Right renal pelvis (tissue), 4 donors: ENCODE data around the gene RHD. TPM values are rescaled to one million over a fixed set of nuclear protein-coding genes. Genes with fewer than 3 reads are reported as not detected.
"Not testable (repeated sequence)": the region's sequence is repeated elsewhere in the genome, so short reads cannot be mapped to it uniquely, and the experiment has no call there.

Source experiments
- DNase-seq, 4 donors: peaks; one replicate each; pipeline ENCODE4 v3.0.0-alpha.2; 2013; ENCODE audit warnings: low read depth in 4 of 4, low spot score in 3 of 4, missing footprints in 1 of 4
- polyA plus RNA-seq, 4 donors: library from polyadenylated mRNA; unstranded; fragments of 120-200 nt; gene quantifications; one replicate each; pipeline ENCODE4 v1.2.1, GENCODE V29; 2013; ENCODE audit not compliant: insufficient read length in 4 of 4

RHD gene
- 1 to 10 TPM in 2 of 4 donors, under 1 TPM in 2; 0.51 to 1.3 (median 0.83) TPM for polyA plus RNA-seq

DNA sequence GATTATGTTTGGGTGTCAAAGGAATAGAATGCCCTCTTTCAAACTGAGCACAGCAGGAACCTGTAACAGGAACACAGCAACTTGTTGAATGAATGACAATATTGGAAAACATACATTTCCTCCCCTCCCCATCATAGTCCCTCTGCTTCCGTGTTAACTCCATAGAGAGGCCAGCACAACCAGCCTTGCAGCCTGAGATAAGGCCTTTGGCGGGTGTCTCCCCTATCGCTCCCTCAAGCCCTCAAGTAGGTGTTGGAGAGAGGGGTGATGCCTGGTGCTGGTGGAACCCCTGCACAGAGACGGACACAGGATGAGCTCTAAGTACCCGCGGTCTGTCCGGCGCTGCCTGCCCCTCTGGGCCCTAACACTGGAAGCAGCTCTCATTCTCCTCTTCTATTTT, at the start of gene RHD:
TSS of gene RHD (plus strand) at position 272 of the 400 bp plus-strand sequence. CDS start at position 311, 39 bp downstream.
- not testable (repeated sequence) for DNase-seq

DNA sequence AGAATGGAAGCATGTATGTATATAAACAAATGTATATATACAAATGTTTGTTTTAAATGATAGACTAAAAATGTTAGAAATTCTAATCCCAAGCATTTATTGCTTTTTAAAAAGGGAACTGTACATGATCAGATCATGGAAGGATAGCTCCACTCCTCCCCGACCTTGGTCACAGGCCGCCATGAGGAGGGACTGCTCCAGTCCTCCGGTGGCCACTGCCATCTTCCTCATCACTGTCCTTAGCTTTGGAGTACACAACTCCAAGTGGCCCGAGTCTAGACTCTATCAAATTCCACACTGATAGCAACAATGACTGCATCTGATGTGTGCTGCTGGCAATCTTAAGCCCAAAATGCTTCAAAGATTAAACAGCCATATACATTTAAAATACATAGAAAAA, 49.7 kb upstream of the RHD start:
- no peak for DNase-seq

DNA sequence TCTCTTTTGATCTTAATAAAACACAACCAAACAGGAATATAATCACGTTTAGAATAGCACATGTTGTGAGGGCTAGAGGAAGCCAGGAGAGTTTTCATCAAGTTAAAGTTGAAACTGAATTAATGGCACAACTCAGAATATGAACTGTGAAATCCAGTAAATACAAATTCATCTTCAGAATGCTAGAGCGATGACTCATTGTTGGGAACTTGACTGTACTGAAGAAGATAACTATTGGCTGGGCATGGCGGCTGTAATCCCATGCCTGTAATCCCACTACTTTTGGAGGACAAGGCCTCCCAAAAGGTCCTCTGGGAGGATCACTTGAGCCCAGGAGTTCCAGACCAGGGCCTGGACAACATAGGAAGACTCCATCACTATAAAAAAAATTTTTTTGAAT, 48.8 kb upstream of the RHD start:
- DNase-seq = no peak

DNA sequence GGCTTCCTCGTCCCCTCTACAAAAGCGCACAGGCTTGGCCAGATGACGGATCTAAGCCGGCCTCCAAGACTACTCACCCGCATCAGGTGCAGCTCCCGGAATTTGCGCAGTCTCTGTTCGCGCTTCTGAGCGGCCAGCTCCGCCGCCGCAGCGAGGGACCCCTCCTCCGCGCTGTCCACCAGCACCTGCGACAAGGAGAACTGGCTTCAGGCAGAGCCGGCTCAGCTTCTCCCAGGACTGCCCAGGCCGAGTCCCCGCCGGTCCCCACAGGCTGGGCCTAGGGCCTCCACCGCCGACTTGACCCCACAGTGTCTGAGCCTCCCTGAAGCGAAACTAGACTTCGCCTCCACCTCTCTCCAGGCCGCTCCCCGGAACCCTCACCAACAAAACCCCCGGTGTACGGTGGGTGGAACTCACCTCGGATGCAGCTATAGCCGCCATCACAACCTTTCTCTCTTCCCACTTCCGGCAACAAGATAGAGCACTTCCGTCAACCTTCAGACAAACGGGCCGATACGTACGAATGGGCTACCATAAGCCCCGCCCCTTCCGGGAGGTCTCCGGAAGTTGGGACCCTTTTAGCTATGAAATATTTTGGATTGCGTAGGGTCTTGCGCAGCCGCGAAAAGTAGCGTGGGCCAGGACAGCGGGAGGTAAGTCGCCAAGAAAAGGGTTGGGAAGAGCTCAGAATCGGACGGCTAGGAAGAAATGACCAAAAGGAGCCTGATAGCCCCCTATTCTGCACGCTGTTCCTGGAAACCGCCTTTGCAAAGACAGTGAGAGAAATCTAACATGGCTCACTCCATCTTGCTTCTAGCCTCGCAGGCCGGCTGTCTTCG, 40.1 kb upstream of the RHD start, which contains the start of gene SYF2:
TSS of gene SYF2 (minus strand) at position 476 of the 839 bp plus-strand sequence. CDS start at position 441, 35 bp downstream.
- DNase-seq = peak; percentile 93 to 96 (median 93)

DNA sequence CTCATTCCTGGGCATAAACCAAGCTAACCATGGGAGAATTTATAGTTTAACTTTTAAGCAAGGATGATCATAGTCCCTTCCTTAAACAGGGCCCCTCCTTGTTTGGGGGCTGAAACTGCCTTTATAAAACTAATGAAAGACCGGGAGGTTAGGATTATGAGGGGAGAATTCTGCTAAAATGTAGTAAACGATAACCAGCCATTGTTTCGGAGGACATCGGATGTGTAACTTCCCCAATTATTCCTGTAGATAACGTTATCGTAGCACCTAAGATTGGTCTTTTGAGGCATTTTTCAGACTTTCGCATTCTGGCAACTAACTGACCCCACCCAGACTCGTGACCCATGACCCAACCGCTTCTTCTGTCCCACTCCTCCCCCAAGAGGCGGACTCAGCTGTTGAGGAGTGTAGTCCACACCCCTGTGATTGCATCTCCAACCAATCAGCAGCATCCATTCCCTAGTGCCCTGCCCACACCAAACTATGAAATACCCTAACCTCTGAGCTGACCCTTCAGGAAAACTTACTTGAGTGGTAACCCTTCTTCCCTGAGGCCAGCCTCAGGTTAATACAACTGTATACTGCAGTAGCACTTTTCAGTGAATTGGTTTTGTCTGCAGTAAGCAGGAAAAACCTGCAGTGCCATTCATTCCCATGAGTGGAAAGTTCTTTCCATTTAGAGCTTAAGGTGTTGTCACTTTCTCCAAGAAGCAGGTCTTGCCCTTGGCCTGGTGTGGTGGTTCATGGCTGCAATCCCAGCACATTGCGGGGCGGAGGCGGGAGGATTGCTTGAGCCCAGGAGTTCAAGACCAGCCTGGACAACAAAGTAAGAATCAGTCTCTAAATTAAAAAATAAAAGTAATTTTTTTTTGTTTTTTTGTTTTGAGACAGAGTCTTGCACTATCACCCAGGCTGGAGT, 39.2 kb upstream of the RHD start:
- DNase-seq = peak in 3 of 4 donors; percentile 52 to 62 (median 60)

DNA sequence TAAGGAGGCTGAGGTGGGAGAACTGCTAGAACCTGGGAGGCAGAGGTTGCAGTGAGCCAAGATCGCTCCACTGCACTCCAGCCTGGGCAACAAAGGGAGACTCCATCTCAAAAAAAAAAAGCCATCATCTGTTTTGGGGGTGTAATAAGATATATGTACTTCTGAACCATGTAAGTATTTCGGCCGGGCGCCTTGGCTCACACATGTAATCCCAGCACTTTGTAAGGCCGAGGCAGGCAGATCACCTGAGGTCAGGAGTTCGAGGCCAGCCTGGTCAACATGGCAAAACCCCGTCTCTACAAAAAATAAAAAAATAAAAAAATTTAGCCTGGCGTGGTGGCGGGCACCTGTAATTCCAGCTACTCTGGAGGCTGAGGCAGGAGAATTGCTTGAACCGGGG, 36.9 kb upstream of the RHD start:
- DNase-seq = not testable (repeated sequence)

DNA sequence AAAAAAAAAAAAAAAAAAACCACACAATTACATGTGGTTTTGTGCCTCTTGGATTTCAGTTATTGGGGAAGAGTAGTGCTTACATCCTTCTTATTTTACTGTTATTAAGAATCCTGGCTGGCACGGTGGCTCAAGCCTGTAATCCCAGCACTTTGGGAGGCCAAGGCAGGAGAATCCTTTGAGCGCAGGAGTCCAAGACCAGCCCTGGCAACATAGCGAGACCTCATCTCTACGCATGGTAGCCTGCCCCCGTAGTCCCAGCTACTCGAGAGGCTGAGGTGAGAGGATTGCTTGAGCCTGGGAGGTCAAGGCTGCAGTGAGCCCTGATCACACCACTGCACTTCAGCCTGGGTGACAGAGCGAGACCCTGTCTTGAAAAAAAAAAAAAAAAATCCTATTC, 36.0 kb upstream of the RHD start:
- DNase-seq = not testable (repeated sequence)

DNA sequence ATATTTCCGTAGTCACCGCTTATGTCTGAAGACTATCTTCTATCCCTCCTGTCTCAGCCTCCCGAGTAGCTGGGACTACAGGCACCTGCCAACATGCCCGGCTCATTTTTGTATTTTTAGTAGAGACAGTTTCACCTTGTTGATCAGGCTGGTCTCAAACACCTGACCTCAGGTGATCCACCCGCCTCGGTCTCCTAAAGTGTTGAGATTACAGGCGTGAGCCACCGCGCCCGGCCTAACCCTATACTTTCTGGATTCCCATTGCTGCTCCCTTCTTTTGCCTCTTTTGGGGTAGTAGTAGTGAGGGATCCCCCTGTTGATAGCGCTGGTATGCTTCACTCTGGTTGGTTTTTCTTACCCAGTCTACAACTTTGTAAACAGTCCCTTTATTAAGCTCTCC, 34.3 kb upstream of the RHD start:
- DNase-seq = no peak

DNA sequence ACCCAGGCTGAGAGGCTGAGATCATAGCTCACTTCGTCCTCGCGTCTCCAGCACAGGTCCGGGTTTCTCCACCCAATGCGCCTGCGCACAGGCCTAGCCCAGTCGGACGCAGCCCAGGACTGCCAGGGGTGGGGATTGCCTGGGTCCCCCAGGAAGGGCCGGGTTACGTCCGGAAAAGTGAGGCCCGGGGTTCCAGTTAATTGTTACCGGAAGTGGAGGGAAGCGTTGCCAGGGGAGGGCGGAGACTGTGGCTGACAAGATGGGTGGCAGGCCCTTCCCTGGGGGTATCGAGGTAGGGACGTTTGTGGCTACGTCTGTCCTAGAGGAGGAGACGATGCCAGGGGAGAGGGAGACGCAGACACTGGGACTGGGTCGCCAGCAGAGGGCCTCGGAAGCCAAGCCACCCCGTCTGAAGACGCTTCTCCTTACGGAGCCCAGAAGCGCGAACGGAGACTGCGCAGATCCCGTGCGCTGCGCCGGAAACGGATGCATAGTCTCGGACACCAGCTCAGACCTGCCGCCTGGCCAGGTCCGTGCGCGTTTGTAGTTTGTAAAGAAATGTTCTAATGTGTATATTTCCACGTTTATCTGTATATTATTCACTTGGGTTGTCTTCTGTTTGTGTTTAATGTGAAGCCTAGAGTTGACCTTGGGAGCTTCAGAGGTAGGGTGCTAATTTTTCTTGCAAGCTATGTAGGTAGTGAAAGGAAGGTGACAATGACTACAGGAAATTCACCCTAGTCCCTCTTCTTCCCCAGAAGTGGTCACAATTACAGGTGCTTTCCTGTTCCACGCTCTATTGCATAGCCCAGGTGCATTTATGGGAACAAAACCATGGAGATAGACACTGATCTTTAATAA, 32.4 kb upstream of the RHD start:
- DNase-seq = peak; percentile 75 to 90 (median 80)

DNA sequence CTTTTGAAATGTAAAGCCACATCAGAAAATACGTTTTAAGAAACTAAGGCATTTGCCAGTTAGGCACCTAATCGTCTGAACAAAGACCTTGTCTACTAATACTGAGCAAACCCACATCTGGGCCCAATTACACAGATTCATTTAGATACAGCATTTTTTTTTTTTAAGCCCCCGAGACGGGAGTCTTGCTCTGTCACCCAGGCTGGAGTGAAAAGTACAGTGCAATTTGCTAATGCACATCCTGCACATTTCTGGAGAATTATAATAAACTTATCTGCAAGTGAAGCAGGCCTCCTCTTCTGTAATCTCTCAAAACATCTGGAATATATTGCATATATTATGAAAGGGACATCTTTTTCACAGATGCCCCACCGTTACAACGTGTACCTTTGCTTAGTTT, 28.4 kb upstream of the RHD start:
- DNase-seq = no peak

DNA sequence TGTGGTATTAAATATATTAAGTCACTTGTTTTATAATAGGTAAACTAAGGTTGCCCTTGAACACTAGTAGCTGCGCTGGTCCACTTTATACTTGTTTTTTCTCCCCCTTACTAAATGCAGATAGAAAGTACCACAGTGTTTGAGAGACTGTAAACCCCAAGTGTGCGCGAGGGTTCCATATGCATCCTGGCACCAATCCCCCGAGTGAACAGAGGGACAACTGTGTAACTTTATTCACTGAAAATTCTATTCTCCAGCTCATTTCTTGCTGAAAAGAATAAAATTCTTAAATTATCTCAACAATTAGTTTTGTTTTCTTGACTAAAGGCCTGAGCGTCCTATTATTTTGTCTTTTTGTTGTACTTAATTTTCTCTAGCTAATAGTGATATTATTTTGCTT, 26.9 kb upstream of the RHD start:
- no peak for DNase-seq

DNA sequence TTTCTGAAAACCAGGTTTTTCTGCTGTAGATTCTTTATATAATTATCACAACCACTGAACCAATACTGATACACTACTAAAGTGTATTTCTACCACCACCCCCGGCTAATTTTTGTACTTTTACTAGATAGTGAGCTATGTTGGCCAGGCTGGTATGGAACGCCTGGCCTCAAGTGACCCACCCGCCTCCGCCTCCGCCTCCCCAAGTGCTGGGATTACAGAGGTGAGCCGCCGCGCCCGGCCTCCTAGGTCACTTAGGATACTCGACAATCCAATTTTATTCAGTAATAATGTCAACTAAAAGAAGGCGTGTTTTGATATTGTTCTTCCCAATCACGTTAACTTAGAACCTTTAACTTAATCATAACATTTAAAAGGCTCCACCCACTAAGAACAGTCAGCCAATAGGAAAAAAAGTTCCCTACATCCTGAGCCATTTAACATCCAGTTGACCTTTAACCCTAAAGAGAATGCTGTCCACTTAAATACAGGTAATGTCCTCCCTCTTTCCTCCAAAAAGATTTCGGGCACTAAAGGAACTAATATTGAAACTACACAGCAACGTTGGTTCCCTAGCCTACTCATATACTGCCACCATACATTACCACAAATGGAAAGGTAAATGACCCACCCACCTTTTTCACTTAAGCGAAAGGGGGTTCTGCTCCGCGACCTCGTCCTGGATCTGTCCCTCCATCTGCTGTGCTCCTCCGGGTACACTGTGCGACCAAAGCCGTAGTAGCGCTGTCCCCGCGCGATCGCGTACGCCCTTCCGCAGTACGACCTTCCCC, 26.3 kb upstream of the RHD start:
- DNase-seq = no peak

DNA sequence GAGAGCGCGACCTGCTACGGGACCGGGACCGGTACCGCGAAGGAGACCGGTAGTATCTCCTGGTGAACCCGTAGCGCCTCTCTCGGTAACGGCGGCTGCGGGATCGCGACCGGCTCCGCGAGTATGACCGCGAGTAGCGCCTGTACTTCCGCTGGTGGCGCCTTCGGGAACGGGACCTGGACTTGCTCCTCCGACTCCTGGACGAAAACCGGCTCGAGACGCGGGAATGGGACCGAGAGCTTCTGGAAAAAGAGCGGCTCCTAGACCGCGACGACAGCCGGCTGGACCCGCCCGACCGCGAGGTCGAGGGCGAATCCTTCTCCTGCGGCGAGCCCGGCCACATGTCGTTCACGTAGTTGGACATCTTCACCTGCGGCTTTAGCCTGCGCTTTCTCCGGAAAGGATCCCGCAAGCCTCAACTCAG, 25.7 kb upstream of the RHD start:
- DNase-seq = no peak

DNA sequence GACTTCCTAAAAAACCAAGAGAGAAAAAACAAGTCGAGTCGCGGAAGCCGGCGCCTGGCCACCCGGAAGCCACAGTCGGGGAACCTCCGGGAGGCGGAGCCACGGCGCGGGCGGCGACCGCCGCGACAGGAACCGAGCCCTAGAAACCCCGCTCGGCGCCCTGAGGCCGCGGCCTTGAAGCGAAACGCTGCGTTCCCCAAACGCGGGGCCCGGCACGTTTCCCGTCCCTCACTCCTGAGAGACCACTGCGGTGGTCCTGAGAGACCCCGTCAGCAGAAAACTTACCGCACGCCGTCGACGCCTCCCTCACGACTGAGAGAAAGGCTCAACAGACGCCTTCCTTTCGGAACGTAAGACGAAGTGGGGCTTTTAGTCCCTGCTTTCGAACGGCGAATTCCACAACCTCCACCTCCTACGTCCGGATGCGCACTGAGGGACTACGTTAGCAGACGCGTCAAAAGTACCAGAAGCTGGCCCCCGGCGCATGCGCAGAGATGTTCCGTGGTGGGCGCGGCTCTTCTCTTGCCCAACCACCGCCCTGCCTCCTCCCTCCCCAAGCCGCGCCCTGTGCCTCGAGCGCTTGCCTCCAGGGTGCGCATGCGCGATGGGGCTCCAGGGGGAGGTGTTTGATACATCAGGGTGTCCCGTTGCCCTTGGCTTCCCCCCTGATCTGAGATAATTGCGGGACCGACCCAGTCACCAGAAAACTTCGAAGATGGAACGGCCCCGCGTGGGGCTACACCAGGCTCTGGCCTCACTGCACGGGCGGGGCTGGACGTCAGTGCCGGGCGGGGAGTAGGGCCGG, 25.1 kb upstream of the RHD start, which contains the start of gene RSRP1:
TSS of gene RSRP1 (minus strand) at position 431 of the 805 bp plus-strand sequence. CDS start 491 bp downstream, outside the sequence.
- DNase-seq = peak; percentile 95 to 97 (median 96)

DNA sequence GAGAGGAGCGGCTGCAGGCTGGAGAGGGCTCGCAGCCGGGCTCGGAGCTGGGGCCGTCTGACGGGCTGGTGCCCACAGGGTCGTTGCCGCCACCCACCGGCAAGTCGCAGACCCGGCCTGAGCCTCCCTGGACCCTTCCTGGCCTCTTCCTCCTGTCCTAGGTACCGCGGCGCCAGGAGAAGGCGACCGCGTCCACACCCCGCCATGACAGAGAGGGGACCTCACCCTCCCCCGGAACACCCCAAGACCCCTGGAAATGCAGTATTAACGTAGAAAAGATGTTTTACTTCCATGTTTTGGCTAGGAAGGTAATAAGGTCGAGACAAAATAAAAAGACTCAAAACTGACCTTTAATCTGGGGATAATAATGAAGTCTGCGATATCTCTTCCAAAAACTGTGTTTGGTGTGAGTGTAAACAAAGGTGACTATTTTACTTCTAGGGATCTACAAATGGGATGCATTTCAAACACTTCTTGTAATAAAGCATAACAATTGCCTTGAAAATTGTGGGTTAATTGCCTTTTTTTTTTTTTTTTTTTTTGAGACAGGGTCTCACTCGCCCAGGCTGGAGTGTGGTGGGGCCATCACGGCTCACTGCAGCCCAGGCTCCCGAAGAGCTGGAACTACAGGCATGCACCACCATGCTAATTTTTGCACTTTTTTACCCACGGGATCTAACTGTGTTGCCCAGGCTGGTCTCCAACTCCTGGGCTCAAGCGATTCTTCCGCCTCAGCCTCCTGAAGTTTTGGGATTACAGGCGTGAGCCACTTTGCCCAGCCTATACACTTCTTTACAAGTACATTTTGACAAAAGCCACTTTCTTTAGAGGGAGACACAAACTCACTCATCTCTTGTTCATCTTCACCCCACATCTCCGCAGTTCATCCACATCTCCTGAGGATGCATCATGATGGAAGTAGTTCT, 24.2 kb upstream of the RHD start:
- DNase-seq = no peak

DNA sequence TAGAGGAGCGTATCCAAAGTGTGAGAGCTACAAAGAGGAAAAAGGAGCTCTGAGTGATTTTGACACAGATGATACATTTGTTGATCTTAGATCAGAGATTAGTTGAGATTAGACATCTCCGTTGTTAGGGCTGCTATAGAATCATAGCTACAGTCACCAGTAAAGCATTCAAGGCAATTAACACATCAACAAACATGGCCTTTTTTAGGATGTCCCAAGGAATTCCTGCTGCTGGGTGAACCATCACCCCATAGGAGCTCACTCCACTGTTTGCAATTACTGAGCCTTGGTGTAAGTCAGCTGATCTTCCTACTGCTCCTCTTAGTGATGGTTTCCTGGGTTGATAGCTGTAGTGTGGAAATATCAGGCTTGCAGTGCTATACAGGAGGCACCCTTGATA, 18.4 kb upstream of the RHD start:
- no peak for DNase-seq
